Esophagus muscularis mucosa (tissue), 3 donors: ENCODE data around the gene TRHDE.

Experiments used
- CTCF ChIP-seq, 3 experiments: fragments of 200-600 bp in 2 of 3; fragments of 450-650 bp in 1 of 3; sonication (generic) in 2 of 3; IDR thresholded peaks; one replicate each; pipeline ENCODE4 v1.5.1; 2017 to 2019; ENCODE audit warnings: antibody characterized with exemption in 3 of 3, mild to moderate bottlenecking in 2 of 3, moderate library complexity in 1 of 3
- POLR2A ChIP-seq: fragments of 450-650 bp; IDR thresholded peaks from one replicate; pipeline ENCODE4 v1.6.1; 2017; ENCODE audit warnings: antibody characterized with exemption, moderate library complexity, mild to moderate bottlenecking, low read depth

GRCh38 chr12:72510772-72511171 is 238.6 kb downstream of the TRHDE start:
- TF ChIP-seq CTCF (IDR thresholded peaks at IDR 0.05) = no peak
- TF ChIP-seq POLR2A = no peak
